SHP77 treated with DMSO at 0.1 percent for 48 hours (cell line): ENCODE data around the gene MCCD1.

ENCODE experiments used
- DNase-seq: peaks from one replicate; lab custom pipeline; 2025; lab: John Stamatoyannopoulos, UW

The MCCD1 gene

GRCh38 chr6:31572041-31572911, 43.5 kb downstream of the MCCD1 start, which contains the start of gene LTA:
LTA (plus strand) TSS chr6:31572289; CDS start chr6:31572743, 454 bp downstream.
- no peak for DNase-seq

GRCh38 chr6:31573239-31574105, 44.7 kb downstream of the MCCD1 start:
- DNase-seq, result no peak

GRCh38 chr6:31574106-31575061, 45.6 kb downstream of the MCCD1 start:
- DNase-seq, result no peak

GRCh38 chr6:31575335-31575901, 46.7 kb downstream of the MCCD1 start, which contains the start of gene TNF:
TNF (plus strand) TSS chr6:31575565; CDS start chr6:31575742, 177 bp downstream.
- no peak for DNase-seq

DNA sequence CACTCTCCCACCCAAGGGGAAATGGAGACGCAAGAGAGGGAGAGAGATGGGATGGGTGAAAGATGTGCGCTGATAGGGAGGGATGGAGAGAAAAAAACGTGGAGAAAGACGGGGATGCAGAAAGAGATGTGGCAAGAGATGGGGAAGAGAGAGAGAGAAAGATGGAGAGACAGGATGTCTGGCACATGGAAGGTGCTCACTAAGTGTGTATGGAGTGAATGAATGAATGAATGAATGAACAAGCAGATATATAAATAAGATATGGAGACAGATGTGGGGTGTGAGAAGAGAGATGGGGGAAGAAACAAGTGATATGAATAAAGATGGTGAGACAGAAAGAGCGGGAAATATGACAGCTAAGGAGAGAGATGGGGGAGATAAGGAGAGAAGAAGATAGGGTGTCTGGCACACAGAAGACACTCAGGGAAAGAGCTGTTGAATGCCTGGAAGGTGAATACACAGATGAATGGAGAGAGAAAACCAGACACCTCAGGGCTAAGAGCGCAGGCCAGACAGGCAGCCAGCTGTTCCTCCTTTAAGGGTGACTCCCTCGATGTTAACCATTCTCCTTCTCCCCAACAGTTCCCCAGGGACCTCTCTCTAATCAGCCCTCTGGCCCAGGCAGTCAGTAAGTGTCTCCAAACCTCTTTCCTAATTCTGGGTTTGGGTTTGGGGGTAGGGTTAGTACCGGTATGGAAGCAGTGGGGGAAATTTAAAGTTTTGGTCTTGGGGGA, 47.4 kb downstream of the MCCD1 start:
- no peak for DNase-seq

DNA sequence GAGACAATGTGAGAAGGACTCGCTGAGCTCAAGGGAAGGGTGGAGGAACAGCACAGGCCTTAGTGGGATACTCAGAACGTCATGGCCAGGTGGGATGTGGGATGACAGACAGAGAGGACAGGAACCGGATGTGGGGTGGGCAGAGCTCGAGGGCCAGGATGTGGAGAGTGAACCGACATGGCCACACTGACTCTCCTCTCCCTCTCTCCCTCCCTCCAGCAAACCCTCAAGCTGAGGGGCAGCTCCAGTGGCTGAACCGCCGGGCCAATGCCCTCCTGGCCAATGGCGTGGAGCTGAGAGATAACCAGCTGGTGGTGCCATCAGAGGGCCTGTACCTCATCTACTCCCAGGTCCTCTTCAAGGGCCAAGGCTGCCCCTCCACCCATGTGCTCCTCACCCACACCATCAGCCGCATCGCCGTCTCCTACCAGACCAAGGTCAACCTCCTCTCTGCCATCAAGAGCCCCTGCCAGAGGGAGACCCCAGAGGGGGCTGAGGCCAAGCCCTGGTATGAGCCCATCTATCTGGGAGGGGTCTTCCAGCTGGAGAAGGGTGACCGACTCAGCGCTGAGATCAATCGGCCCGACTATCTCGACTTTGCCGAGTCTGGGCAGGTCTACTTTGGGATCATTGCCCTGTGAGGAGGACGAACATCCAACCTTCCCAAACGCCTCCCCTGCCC, 48.3 kb downstream of the MCCD1 start:
- no peak for DNase-seq

DNA sequence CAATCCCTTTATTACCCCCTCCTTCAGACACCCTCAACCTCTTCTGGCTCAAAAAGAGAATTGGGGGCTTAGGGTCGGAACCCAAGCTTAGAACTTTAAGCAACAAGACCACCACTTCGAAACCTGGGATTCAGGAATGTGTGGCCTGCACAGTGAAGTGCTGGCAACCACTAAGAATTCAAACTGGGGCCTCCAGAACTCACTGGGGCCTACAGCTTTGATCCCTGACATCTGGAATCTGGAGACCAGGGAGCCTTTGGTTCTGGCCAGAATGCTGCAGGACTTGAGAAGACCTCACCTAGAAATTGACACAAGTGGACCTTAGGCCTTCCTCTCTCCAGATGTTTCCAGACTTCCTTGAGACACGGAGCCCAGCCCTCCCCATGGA, 48.8 kb downstream of the MCCD1 start:
- no peak for DNase-seq

DNA sequence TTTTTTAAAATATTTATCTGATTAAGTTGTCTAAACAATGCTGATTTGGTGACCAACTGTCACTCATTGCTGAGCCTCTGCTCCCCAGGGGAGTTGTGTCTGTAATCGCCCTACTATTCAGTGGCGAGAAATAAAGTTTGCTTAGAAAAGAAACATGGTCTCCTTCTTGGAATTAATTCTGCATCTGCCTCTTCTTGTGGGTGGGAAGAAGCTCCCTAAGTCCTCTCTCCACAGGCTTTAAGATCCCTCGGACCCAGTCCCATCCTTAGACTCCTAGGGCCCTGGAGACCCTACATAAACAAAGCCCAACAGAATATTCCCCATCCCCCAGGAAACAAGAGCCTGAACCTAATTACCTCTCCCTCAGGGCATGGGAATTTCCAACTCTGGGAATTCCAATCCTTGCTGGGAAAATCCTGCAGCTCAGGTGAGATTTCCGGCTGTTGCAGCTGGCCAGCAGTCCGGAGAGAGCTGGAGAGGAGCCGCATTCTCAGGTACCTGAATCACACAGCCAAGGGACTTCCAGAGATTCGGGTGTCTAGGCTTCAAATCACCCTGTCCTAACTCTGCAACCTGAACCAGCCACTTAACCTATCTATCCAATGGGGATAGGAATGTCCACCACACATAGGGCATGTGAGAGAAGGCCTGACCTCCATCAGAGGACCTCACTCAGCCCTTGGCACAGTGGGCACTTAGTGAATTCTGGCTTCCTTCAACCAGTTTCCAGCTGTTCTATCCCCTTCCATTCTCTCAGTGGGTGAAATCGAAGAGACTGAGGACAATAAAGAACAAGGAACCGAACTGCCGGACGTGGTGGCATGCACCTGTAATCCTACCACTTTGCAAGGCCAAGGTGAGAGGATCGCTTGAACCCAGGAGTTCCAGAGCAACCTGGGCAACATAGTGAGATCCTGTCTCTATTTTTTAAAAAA, 49.7 kb downstream of the MCCD1 start:
- no peak for DNase-seq

- DNase-seq, result no peak
Measured at GRCh38 chr6:31579119-31579505, 50.4 kb downstream of the MCCD1 start.
